HG02678 (cell line): ENCODE results near the gene TRAF6.
"Not testable (repeated sequence)": the region's sequence is repeated elsewhere in the genome, so short reads cannot be mapped to it uniquely, and the experiment has no call there.

Experiments
- ATAC-seq: cut with Tn5 transposase; IDR thresholded peaks from one replicate; pipeline ENCODE4 v1.9.1; 2021; ENCODE audit warnings: mild to moderate bottlenecking, moderate library complexity; ENCODE audit not compliant: unreplicated experiment

The TRAF6 gene

GRCh38 chr11:36493332-36493731 is 16.7 kb downstream of the TRAF6 start:
- no peak for ATAC-seq

GRCh38 chr11:36492724-36493304 is 17.3 kb downstream of the TRAF6 start:
- peak; percentile 50 for ATAC-seq

- no peak for ATAC-seq
These were observed 19.9 kb downstream of the TRAF6 start for GRCh38 chr11:36490026-36490806.

GRCh38 chr11:36488096-36488495 is 22.0 kb downstream of the TRAF6 start:
- peak; percentile 62 for ATAC-seq

GRCh38 chr11:36487619-36488018 is 22.5 kb downstream of the TRAF6 start:
- no peak for ATAC-seq

GRCh38 chr11:36485298-36486002 is 24.6 kb downstream of the TRAF6 start:
- no peak for ATAC-seq

GRCh38 chr11:36483042-36483441 is 27.0 kb downstream of the TRAF6 start:
- ATAC-seq = not testable (repeated sequence)

- no peak for ATAC-seq
These were observed 29.2 kb downstream of the TRAF6 start for GRCh38 chr11:36480833-36481232.

GRCh38 chr11:36478700-36479329 is 31.3 kb downstream of the TRAF6 start:
- peak; percentile 47 for ATAC-seq

- no peak for ATAC-seq
These were observed 34.9 kb downstream of the TRAF6 start for GRCh38 chr11:36475192-36475591.

- no peak for ATAC-seq
These were observed 38.5 kb downstream of the TRAF6 start for GRCh38 chr11:36471577-36471976.

GRCh38 chr11:36469881-36470802 is 39.9 kb downstream of the TRAF6 start:
- no peak for ATAC-seq

GRCh38 chr11:36469063-36469462 is 41.0 kb downstream of the TRAF6 start:
- no peak for ATAC-seq

- ATAC-seq = no peak
These were observed 42.2 kb downstream of the TRAF6 start for GRCh38 chr11:36467916-36468315.

GRCh38 chr11:36467012-36467411 is 43.1 kb downstream of the TRAF6 start:
- ATAC-seq = no peak

GRCh38 chr11:36465449-36466163 is 44.5 kb downstream of the TRAF6 start:
- ATAC-seq = no peak

- ATAC-seq = no peak
These were observed 45.4 kb downstream of the TRAF6 start for GRCh38 chr11:36464720-36465119.

- ATAC-seq = no peak
These were observed 46.3 kb downstream of the TRAF6 start for GRCh38 chr11:36463781-36464180.

GRCh38 chr11:36462321-36462720 is 47.8 kb downstream of the TRAF6 start:
- ATAC-seq = no peak

GRCh38 chr11:36460220-36460619 is 49.9 kb downstream of the TRAF6 start:
- no peak for ATAC-seq
